NCI-H2081 (cell line): Measurements from ENCODE around the gene IFNGR2.
"Not testable (repeated sequence)": the region's sequence is repeated elsewhere in the genome, so short reads cannot be mapped to it uniquely, and the experiment has no call there.

Source experiments
- DNase-seq, 2 experiments: peaks; one replicate each; lab custom pipeline; 2025; lab: John Stamatoyannopoulos, UW

The IFNGR2 gene

DNA sequence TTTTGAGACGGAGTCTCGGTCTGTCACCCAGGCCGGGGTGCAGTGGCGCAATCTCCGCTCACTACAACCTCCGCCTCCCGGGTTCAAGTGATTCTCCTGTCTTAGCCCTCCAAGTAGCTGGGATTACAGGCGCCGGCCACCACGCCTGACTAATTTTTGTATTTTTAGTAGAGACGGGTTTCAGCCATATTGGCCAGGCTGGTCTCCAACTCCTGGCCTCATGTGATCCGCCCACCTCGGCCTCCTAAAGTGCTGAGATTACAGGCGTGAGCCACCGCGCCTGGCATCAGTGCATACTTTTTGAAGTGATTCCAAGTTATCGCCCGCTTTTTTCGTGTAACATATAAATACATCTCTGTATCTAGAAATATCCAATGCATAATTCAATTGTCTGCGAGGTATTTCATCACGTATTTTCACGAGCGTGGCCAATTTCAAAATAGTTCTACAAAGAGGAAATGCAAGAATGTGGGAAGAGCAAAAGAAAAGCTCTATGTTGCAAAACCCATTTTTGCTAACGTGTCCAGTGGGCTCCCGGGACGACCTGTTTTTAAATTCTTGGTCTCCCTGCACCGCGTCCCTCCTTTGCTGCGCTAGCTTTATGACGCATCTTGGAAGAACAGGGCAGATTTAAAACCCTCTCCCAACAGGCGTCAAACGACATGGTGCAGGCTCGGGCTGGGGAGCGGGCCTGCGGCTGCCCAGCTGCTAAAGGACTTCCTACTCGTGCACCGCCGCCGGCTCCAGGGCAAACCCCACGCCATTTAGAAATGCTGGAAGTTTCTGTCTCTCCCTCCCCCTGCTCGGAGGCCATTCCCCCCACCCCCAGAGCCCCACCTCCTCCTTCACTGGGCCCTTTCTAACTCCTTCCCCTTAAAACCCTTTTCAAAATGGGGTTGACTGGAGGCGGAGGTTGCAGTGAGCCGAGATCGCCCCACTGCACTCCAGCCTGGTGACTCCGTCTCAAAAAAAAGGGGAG, 923 bp upstream of the IFNGR2 start:
- DNase-seq: no peak

DNA sequence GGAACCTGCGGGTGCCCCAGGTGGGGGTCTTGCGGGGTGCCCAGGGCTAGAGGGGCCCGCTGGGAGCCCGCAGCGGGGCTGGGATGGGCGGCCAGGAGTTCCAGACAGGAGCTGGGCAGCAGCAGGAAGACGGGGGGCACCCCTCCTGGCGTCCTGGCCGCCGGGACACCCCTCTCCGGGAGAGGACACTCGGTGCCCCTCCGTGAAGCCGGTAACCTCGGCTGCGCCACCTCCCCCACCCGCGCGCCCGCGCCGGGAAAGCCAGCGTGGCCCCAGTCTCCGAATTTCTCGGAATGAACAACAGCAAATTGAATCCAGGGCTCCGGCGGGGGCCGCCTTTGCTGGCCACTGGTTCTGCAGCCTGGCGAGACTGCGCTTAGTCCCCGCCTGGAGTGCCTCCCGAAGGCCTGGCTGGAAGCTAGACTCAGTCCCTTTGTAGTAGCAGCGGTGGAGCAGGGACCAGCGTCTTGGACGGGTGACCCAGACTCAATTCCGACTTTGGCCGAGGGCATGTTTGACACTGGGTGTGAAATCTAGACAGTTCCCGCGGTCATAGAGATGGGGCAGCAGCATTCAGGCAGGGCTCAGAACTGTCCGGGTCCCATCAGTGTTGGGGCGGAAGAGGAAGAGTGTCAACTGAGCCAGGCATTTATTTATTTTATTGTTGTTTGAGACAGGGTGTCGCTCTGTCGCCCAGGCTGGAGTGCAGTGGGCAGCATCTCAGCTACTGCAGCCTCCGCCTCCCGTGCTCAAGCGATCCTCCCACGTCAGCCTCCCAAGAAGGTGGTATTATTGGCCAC, 773 bp downstream of the IFNGR2 start:
- DNase-seq: peak in 1 of 2 experiments; percentile 31

DNA sequence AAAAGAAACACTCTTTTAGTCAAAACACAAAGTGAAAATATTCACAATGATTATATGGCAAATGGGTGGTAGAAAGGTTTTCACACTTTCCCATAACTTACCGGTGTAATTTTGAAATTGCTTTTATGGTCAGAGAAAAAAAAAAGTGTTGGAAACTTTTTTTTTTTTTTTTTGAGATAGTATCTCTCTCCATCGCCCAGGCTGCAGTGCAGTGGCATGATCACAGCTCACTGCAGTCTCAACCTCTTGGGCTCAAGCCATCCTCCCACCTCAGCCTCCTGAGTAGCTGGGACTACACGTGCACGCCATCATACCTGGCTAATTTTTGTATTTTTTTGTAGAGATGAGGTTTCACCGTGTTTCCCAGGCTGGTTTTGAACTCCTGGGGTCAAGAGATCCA, 3.3 kb downstream of the IFNGR2 start:
- no peak for DNase-seq

DNA sequence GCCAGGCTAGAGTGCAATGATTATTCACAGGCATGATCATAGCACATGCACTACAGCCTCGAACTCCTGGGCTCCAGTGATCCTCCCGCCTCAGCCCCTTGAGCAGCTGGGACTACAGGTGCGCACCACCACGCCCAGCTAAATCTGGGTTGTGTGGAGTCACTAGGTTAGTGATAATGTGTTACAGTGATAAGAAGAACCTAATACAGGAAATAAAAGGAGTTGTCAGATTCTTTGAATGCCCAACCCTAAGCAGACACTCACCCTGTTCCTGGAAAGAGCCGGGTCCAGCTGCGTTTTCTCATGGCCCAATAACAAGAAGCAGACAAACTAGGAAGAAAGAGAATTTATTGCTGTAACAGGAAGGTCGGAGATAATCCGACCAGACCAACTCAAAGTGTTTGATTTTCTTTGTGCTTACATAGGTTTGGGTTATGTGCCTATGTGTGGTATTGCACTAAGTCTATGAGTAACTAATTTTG, 8.8 kb downstream of the IFNGR2 start:
- DNase-seq: no peak

DNA sequence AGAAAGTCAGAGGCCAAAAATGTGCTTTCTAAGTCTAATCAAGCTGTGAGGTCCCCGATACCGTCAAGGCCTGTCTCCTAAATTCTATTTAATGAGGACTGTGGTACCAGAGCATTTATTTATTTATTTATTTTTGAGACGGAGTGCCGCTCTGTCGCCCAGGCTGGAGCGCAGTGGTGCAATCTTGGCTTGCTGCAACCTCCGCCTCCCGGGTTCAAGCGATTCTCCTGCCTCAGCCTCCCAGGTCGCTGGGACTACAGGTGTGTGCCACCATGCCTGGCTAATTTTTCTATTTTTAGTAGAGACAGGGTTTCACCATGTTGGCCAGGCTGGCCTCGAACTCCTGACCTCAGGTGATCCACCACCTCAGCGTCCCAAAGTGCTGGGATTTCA, 9.2 kb downstream of the IFNGR2 start:
- DNase-seq: not testable (repeated sequence)

DNA sequence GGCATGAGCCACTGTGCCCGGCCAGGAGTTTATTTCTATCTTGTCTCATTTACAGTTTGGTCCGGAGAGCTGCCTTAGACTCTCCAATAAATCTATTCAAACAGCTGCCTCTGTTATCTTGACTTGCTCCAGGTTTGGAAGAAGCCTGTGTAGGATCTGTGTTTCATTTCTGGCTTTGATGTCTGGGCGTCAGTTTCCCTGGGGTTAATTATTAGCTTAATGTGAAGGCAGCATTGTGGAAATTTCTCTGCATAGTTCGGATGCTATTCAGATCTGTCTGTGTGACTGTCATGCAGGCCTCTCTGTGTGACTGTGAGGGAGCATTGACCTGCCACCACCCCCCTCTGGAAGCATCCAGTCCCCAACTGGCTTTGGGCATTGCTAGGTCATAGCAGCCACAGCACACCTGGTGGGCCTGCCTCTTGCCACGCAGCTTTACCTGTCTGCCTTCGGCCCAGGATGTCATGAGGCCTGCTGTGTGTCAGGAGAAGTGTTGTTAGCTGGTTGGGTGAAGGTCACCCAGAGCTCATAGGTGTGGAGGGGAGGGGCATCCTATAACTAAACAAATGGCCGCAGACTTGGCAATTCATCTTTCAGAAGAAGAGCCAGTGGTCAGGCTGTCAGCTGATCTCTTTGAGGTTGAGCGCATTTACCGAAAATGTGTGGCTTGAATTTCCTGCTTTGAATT, 9.8 kb downstream of the IFNGR2 start:
- no peak for DNase-seq

DNA sequence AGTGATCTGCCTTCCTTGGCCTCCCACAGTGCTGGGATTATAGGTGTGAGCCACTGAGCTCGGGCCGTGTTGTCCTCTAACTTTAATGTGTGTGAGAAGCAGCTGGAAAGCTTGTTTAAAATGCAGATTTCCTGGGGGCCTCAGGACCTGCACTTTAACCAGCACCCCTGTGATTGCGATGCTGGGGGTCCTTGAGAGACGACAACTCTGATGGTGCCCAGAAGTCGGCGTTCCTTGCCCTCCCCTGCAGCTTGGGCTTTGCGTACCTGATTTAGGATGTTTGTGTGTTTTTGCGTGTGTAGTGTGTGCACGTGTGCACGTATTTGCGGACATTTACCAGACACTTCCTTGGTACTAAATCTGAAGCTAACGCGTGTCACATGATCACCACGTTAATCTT, 10.9 kb downstream of the IFNGR2 start:
- DNase-seq: no peak

DNA sequence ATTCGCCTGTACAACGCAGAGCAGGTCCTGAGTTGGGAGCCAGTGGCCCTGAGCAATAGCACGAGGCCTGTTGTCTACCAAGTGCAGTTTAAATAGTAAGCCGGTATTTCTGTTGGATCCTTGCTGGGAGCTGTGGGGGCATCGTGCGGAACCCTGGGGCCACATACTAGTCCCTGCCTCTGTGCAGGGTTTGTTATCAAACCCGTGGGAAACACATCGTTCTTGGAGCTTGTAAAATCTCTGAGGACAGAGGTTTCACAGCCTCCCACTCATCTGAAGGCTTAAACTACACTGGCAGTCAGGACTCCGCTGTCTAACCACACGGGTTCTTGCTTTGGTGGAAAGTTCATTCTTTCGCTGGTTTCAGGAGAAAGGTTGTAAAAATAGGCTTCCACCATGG, 11.7 kb downstream of the IFNGR2 start:
- DNase-seq: no peak

DNA sequence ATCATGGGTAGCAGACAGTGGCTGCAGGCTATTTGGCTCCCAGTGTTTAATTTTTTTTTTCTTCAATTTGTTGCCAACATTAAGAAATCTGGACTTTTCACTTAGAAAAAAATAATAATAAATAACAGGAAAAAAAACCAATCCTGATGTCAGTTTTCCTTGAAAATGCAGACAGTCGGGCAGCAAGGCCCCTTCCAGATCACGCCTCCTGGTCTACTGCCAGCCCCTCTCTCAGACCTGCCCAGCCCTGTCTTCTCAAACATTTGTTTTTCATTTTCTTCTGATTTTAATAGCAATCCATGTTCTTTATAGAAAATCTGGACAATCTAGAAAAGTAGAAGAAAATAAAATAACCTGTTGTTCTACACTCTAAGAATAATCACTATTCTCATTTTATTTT, 15.5 kb downstream of the IFNGR2 start:
- DNase-seq: no peak

DNA sequence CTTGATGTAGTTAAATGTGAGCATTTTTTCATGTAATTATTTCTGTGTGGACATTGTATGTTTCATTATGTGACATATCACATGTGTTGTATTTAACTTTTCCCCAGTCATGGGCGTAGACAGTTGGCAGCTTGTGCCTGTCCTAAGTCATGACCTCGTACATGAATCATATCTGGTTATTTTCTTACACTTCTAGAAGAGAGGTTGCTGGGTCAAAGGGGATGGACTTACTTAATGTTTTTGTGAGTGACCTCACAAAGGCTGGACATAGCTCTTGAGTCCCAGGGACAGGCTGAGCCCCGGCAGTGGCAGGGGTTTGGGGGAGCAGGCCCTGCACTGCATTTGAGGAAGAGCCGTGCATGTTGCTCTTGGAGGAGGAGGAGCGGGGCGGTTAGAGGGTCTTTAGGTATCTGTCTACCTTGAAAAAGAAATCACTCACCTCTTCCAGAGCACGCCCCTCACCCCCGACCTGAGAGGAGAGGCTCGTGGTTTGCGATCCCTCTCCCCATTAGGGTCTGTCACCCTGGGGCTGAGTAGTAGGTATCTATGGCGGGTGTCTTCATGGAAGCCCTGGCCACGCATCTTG, 16.4 kb downstream of the IFNGR2 start:
- DNase-seq: no peak

DNA sequence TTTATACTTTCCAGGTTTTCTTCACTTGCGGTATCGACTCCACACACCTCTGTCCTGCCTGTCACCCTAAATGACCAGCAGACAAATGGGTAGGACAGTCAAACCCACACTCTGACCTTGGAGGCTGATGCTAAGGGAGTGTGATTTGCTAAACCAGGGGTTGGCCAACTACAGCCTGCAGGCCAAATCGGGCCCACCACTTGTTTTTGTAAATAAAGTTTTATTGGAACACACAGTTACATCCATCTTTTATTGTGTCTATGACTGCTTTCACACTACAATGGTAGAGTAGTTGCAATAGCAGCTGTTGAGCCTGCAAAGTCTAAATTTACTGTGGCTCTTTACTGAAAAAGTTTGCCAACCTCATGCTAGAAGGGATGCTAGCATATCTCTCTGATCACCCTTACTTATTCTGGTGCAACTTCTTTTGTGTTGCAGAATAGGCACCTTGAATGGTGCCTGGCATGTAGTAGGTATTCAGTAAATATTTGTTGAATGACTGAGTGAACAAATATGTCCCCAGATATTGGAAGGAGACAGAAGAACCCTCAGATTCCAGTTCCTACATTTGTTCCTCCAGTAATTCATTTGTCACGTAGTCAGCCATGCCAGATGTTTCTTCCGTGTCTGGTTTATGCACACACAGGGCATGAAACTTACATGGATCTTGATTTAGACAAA, 18.6 kb downstream of the IFNGR2 start:
- DNase-seq: no peak

DNA sequence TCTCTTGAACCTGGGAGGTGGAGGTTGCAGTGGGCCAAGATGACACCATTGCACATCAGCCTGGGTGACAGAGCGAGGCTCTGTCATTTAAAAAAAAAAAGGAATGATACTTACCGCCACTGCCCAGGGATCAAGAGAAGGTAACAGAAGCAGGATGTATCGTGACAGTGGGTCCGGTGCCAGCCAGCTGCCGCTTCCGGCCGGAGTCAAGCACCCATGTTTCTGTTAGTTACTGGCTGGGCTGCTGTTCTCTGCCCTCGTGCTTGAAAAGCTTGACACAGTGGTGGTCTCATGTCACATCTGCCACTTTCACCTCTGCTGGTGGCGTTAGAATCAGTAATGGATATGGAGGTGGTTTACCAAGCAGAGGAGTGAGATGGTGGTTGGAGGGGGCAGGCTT, 21.0 kb downstream of the IFNGR2 start:
- no peak for DNase-seq

DNA sequence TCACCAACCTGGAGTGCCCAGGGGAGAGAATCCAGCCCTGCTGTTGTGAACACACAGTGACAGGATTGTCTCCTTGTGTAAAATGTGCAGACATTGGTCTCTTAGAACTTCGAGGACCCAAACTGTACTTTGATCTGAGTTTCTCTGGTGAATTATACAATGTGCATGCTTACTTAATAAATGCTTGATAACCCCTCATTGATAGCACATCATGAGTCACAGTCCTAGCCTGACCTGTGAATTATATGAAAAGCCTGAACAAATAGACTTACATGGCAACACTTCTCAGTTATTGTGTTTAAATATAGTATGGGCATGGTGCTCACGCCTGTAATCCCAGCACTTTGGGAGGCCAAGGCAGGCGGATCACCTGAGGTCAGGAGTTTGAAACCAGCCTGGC, 22.6 kb downstream of the IFNGR2 start:
- DNase-seq: no peak

DNA sequence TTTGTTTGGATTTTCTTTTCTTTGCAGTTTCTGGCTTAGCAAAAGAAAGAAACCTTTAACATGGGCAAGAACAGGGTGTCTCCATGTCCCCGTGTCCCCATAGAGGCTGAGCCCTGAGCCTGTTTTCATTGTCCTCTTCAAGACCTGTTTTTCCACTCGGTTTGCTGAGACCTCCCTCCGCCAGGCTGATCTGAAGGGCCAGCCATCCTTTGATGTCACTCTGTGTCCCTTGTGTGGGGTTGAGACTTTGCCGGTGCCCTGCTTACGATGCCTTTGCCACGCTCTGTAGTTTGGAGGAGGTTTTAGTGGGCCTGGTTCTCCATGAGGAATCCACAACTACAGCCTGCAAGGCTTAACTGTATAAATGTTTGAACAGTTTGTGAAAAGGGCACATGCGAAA, 23.8 kb downstream of the IFNGR2 start:
- DNase-seq: no peak

DNA sequence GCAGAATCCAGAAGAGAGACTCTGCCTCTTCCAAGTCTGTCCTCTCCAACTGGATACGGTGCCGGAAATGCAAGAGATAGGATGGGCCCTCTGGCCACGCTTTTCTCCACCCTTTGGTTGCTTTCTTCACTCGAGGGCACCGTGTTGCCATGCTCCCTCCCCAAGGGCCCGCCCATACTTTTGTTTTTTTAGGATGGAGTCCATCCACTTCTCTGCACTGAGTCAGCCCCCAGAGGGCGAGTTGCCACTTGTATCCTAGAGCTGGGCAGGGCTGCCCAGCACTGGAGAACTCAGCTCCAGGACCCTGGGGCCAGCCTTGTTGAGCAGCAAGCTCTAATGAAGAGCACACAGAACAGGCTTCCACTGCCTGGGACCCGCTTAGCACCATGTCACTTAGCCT, 25.5 kb downstream of the IFNGR2 start:
- no peak for DNase-seq

DNA sequence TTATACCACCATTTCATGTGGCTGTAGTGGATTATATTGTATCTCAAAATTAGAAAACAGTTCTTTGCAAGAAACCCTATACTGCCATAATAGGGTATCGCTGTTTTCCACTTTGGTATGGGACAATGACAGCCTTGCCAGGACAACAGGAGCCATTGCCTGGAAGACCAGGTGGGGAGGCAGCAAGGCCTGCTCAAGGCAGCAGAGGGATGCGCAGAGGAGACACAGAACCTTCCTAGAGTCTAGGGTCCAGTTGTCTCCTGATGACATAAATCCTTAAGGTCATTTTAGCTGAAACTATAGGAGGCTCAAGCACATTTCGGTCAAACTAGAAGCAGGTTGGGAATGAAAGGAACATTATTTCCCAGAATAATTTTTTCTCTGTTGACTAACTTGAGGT, 27.6 kb downstream of the IFNGR2 start:
- DNase-seq: no peak

DNA sequence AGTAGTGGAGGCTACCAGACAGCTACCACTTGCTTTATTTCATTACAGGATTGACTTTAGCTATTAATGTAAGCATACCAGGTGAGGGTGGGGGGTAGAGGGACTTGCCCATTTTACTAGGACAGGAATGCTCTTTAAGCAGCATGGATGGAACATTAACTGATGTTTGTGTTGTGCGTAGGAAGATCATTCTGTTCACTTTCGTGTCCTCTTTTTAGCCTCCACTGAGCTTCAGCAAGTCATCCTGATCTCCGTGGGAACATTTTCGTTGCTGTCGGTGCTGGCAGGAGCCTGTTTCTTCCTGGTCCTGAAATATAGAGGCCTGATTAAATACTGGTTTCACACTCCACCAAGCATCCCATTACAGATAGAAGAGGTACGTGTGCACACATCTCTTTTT, 29.3 kb downstream of the IFNGR2 start:
- no peak for DNase-seq

DNA sequence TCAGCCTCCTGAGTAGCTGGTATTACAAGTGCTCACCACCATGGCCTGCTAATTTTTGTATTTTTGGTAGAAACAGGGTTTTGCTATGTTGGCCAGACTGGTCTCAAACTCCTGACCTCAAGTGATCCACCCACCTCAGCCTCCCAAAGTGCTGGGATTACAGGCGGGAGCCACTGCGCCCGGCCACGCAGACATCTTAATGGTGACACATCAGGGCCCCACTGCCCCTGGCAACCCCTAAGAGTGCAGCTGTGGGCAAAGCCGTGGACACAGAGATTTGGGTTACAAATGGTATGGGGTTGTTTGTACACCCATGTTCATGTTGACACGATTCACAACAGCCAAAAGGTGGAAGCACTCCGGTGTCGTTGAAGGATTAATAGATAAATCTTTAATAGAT, 29.8 kb downstream of the IFNGR2 start:
- no peak for DNase-seq

DNA sequence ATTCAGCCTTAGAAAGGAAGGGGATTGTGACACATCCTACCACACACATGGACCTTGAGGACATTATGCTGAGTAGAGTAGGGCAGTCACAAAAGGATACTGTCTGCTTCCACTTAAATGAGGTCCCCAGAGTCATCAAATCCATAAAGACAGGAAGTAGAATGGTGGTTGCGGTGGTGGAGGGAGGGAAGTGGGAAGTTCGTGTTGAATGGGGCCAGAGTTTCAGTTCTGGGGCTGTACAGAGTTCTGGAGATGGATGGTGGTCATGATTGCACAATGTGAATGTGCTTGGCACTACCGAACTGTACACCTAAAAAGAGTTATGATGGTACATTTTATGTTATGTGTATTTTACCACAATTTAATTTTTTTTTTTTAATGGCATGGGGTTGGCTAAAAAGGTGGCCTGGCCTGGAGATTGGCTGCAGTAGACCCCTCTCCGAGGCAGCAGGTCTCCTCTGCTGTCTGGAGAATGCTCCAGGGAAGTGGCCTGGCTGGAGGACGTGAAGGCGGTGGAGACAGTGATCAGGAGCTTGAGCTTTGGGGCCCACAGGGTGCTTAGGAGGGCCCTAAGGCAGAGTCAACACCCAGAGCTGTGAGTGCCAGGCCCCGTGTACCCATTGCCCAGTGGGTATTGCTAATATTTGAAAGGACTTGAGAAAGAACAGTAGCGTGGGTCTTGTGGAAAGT, 30.4 kb downstream of the IFNGR2 start:
- DNase-seq: no peak

DNA sequence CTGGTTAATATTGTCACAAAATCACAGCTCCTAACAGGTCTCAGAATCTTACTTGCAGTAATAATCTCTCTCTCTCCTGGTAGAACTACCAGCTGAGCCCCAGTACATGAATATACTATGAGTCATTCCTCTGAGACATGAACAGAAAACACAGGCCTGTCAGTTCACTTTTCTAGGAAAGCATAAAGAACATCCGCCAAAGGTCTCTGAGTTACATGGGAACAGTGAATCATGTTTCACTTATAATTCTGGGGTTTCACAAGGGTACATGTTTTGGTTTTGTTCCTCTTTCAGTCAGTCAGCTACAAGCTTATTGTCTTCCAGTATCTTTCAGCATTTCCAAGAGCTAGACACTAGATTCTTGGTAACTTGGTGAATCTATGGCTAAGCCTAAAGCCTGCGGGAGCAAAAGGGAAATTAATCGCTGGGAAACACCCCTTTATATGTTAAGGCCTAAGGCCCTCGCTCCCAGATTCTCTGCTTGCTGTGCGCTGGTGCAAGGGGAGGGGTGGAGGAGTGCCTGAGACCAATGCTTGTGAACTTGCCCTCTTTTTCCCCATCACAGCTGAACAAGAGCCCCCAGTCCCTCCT, 31.7 kb downstream of the IFNGR2 start:
- DNase-seq: no peak
